Measurements from ENCODE around the gene DOK3.
A peak's percentile ranks its signal among the peaks of the same experiment; 100 is the strongest.

The DOK3 gene

DNA sequence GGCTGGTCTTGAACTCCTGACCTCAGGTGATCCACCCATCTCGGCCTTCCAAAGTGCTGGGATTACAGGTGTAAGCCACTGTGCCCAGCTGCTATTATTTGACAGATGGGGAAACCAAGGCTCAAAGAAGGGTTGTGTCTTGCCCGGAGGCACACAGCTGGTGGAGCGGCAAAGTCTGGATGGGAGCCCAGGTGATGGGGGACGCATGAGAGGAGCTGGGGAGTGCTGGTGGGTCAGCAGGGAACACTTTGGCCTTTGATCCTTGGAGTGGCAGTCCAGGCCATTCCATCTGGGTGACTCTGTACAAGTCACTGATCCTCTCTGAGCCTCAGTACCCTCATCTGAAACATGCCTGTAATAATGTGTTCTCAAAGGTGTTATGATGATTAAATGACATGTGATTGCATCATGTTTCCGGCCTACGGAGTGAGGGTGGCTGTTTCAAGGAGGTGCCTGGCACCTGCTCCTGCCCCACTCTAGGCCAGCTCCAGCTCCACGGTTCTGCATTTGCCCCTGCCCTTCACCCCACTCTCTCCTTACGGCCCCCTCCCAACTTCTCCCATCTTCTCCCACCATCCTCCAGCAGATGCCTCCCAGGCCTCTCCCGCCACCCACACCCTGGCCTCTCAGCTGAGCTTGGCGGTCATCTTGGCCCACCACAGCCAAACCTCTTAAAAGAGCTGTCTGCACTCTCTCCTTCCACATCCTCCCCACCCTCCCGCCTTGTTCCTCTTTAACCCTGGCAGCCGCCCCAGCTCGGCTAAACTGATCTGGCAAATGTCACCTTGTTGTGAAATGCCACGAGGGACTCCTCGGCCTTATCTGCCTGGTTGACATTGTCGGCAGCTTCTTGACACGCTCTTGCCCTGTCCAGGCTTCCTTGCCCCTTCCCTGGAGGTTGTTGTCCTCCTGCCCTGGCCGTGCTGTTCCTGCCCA, 30.6 kb downstream of the DOK3 start:
- DNase-seq = peak; percentile 36

DNA sequence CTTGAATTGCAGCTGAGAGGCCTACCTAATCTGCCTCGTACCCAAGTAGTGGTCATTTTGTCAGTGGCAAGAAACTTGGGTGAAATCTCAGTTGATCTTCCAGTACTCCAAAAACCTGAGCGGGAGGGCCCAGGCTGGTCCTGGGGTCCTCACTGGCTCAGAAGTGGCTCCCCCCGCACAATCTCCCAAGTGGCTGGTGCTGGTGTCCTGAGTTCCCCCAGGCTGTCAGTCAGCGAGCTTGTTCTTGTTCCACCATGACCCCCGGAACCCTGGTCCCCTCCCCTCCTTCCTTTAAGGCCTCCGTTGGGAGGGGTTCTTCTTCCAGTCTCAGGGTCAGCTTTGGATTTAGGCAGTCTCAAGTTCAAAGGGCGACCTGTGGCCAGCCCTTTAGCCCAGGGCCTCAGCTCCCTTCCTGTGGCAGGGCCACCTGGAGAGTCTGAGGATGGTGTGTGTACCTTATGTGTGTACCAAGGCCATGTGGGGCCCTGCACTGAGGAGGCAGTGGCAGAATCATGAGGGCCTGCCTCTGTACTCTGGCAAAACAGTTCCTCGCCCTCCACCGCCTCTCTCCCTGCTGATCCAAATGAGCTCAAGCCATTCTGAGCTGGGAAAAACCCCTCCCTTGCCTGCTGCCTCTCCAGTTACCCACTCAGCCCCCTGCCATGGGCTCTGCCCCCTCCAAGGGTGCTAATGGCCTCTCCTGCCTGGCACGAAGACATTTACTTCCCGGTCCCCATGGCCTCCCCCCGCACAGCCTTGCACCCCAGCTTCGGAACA, 31.7 kb downstream of the DOK3 start:
- no peak for DNase-seq

DNA sequence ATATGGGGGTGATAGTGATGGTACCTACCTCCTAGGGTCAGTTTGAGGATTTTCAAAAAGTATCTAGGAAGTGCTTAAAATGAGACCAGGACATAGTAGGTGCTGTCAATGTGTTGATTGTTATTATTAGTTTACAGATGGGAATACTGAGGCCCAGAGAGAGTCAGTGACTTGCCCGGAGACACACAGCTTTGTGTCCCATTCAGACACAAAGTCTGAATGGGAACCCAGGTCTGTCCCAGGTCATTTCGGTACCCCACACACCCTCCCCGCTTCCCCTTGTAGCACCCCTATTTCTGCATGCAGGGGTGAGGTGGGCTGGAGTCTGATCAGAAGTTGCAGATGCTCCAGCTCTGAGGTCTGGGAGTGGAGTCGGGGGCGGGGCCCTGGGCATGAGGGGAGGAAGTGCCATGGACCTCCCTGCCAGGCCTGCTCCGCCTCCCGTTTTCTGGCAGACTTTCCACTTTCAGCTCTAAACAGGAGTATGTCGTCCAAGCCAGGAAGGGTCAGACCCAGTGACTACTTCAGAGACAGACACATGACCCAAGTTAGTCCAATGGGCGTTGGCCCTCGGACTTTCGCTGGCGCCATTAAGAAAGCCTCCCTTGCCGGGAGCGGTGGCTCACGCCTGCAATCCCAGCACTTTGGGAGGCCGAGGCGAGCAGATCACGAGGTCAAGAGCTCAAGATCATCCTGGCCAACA, 32.9 kb downstream of the DOK3 start:
- DNase-seq = no peak

DNA sequence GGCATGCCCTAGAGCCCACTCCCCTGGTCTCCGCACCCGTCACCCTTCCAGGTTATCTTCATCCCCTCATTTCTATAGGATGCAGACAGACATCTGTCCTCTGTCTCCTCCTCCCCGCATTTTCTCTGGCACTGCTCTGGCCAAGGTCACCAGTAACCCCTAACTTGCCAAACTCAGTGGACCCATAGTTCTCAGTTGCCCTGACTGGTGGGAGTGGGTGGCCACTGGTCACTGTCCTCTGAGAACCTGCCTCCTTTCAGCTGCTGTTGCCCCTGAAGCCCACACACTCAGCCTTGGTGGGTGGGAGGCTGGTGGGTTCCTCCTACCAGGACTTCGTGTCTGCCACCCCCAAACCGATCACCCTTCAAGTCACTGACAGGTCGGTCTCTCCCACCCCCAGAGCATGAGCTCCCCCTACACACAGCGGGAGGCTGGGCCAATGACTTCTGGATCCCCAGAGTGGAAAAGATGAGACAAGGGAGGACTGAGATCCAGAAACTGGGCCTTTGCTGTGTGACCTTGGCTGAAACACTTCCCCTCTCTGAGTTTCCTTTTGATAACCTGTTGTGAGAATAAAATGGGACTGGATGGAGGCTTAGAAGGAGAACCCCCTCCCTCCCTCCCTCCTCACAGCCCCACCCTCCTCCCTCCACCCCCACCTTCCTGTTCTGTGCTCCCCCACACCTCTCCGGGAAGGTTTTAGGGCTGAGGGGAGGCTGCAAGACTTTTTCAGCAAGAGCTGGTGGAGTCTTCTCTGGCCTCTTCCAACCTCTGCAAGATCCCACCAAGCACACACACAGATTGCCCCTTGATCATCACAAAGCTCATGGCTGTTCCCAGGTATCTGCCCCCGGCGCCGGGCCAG, 33.8 kb downstream of the DOK3 start:
- DNase-seq = no peak

DNA sequence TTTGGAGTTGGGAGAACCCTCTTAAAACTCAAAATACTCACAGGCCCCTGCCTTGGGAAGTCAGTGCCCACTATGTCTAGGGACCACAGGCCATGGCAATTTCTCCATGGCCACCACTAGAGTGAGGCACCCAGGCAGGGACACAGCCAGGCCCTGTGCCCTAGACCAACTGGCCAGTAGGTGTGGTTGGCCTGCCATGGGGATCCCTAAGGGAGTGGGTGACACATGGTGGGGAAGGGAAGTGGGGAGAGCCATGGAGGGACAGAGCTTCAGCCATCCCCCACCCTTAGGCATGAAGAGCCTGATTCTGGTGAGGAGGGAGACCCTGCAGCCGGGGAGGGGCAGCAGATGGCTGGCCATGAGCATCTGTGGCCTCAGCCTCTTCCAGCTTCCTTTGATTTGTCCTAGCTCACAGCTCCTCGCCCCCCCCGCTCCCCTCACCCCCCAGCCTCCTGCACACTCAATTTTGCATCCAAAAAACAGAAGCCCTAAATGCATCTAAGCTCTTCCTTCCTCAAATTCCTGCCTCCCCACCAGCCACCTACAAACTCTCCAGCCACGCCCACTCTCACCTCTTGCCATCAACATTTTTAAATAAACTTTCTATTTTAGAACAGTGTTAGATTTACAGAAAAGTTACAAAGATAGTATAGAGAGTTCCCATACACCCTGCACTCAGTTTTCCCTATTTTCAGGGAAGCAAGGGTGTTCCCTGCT, 34.6 kb downstream of the DOK3 start:
- DNase-seq = no peak

DNA sequence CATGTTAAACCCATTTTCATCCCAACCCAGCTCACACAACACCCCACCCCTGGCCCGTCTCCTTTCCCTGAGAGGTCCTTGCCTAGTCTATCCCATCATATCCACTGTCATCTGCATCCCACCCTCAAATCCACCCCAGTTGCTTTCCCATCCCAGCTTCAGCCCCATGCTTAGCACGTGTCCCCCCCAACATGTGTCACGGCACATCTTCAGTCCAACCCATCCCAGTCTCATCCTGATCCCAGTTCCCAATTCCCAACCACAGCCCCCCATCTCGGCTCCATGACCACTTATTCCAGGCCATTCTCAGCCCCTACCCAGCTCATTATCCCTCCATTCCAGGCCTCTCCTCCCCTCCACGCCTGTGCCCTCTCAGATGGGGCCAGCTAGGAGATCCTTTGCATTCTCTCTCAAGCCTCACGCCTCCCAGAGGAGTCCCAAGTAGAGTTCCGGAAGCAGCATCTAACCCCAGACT, 35.6 kb downstream of the DOK3 start:
- DNase-seq = no peak

DNA sequence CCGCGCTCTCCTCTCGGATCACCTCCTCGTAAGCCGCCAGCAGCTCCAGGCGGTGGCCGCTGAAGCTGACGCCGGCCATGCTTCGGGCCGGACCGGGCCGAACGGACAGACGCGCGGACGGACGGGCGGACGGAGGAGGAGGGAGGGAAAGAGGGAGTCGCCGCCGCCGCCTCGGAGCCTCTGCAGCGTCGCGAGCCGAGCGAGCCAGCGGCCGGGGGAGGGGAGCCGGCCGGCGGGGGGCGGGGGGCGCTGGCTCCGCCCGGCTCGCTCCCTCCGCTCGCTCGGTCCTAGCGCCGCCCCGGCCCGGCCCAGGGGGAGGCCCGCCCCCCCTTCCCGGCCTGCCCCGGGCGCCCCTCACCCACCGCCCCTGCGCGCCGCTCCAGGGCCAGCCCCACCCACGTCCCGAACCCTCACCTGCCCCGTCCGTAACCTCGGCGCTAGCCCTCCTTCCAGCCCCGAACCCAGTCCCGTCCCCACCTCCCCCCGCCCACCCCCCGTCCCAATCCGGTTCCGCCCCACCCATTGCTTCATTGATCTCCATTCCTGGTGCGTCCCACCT, 36.1 kb downstream of the DOK3 start, which contains the start of gene DBN1:
TSS of gene DBN1 (minus strand) at position 192 of the 559 bp plus-strand sequence. CDS start at position 79, 113 bp downstream.
- DNase-seq = peak; percentile 7

DNA sequence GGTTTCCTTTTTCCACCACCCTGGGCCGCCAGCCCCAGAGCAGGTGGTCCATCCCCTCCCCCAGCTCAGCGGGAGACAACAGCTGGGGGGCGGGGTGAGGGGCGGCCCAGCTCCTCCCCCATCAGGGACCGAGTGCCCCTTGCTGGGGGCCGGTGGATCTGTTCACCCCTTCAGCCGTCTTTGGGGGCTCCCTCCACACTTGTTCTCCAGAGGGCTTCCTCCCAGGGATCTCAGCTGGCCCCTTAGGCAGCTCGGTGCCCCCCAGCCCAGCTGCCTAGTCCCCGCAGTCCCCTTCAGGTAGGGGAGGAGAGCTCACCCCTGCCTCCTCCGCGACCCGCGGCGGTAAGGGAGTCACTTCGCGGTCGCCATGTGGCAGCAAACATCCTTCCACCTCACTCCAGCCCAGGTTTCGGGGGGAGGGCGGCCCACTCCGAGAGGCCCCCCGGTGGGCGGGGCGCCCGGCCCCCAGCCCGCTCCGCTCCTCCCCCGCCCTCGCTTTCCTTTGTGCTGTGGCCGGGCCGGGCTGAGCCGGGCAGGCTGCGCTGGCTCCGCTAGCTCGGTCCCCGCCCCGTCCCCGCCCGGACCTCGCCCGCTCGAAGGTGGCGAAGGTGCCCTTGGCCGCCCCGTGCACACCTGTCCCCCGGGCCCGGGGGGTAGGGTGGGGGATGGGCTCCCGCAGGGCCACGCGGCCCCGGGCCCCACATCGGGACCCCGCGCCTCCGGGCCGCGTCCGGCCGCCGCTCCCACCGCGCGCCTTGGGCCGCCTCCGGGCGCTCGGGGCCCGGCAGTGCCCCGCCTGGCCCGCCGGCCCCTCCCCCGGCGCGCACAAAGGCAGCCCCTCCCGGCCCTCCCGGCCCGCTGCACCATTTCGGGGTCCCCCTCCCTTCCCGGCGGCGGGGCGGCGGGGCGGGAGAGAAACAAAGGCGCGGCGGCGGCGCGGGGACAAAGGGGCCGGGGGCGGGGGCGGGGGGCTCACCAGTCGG, 36.9 kb downstream of the DOK3 start:
- peak; percentile 11 for DNase-seq

DNA sequence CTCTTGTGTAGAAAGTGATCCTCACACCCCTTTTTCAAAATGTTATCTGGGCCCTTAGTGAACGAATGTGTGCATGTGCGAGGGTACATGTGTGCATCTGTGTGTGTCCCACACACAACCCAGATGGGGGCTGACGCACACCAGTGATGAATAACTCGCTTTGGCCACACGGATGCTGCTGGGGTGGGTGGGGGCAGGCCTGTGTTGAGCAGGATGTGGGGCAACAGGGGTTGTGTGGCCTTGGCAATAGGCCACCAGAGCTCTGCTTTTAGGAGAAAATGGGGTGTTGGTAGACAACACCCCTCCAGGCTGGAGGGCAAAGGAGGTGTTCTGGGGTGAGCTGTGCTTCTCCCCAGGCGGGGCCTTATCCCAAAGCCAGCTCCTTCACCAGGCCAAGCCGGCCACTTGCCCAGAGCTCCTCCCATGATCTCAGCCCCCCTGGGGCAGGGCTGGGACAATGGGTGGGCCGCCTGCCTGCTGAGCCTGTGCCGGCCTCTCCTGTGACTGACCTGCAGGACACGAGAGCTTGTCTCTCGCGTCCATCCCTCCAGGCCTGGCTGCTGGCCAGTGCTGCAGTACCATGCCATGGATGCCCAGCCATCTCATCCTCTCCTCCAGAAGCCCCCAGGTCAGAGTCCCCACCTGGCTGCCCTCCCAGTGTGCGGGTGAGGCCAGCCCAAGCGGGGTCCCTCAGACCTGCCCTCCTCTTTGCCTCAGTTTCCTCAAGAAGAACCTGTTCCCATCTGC, 37.8 kb downstream of the DOK3 start:
- DNase-seq = no peak

DNA sequence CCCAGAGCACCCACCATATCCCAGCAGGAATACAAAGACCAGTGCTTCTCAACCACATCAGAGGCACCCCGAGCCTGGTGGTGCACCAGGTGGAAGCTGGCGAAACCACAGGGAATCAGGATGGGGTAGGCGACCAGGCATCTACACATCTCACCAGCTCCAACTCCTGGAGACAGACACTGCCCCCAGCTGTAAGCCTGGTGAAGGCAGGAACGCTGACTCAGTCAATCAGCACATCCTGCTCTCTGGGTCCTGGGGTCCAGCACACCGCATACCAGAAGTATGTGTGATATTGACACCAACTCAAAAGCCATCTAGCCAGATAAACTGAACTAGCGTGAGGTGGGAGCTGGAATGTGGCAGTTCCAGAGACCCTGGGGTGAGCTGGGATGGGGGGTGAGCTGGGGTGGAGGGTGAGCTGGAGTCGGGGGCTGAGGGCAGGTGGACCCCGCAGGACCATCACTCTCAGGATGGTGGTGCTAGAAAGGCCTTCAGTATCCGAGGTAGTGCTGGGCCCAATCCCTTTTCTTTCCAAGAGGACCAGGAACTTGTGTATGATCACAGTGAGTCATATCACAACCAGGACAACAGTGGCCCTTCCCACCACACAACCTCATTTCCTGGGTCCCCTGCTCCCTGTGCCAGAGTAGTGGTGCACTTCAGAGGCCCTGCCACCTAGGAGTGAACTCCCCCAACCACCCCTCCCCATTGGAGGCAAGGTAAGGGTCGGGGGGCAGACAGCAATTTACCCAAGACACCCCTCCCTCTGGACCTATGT, 38.7 kb downstream of the DOK3 start:
- DNase-seq = no peak

DNA sequence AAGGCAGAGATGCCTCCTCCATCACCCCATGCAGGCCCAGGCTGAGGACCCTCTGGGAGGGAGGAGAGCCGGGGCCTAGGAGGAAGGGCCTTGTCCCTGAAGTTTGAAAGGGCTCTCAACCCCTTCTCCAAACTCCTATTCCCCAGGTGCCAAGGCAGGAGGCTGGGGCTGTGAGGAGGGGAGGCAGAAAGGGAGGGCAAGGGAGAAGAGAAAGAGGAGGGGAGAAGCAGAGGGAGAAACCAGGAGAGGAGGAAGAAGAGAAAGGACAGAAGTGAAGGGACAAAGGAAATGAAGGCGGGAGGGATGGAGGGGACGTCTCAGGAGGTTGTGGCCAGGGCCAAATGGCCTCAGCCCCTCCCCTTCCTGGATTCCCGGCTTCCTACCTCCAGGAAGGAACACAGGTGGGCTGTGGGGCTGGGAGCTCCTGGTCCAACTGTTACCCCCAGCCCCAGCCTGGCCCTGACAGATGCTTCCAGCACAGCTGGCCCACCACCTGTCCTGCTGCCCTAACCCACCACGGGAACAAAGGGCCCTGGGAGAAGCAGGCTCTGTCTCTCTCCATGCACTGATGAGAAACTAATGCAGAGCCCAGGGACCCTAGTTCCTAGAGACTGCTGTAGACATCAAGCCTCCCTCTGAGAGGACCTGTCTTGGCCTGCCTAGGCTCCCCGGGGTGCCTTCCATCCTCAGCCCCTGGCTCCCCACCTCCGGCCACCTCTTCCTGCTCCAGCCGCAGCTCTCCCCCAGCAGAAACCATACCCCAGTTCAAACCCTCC, 39.7 kb downstream of the DOK3 start:
- no peak for DNase-seq

DNA sequence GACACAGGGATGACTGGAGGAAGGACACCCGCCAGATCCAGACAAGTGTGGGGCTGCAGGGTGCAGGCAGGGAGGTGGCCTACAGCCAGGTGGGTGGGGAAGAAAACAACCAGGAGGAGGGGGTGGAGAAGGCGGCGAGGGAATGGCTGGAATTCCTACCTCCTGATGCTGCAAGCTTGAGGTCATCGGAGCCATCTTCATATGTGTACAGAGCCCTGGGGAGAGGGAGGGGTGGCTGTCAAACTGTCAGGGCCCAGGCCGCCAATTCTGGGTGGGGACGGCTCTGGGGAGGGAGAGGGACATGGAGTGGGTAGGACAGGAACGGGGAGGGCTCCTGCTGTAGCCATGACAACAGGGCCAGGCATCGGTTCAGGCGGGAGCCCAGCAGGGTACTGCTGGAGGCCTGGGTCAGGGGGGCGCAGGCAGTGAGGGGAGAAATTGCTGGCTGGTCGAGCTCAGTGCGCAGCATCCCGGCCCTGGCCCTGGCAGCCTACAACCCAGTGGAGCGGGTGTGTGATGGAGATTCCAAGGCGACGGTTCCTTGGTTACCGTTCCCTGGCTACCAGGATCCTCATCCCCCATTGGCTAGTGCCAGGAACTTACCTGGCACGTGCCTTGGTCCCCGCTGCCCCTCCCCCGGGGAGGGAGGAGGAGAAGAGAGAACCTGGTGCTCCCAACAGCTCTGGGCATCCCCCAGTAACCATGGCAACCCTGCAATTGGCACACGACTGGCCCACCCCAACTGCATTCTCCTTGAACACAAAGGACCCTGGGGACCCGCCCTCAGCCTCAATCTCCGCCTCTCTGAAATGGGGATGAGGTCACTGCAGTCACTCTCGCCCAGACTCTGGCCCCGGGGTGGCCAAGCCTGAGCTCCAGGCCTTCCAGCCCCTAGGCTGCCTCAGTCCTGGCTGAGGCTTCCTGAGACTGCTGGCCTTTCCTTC, 40.7 kb downstream of the DOK3 start:
- DNase-seq = no peak

DNA sequence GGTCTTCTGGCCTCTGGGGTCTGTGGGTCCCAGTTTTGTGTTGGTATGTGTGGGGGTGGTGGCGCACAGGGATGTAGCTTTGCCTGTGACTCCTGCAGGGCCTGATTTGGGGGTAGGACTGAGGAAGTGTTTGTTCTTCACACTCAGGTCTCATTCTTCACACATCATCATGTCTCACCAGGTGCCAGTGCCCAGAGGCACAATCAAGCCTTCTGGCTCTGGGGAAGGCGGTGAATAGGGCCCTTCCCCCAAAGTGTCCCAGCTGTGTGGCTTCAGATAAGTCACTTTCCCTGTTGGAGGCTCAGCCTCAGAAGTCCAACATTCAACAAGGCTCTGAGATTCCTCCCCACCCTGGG, 41.3 kb downstream of the DOK3 start:
- no peak for DNase-seq

DNA sequence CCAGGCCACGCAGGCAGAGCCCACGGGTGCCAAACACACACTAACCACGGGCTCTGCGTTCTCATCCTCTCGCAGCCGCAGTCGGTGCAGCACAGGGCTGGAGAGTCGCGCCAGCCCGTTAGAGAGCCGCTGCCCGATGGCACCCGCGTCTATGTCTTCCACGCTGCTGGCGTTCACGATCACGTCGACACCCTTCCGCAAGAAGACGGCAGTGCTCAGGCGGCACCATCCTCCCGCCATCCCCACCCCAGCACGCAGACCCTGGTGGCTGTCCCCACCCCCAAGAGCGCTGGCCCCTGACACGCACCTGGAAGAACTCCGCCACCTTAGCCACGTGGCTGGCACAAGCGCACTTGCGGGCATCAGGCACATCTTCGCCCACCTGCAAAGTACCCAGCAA, 42.2 kb downstream of the DOK3 start:
- DNase-seq = no peak

DNA sequence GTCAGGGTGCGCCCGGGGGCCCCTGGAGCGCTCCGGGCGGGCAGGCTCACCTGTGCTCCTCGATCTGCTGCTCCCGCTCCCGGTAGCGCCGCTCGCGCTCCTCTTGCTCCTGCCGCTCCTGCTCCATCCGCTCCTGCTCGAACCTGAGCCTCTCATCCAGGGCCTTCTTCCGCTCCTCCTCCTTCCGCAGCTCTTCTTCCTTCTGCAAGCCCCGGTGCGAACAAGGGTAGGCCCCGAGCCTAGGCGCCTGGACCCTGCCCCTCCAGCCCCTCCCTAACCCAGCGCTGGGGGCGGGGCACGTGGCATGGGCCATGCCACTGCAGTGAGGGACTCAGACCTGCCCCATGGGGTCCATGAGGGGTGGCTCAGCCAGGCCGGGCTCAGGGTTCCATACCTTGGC, 42.8 kb downstream of the DOK3 start:
- DNase-seq = no peak

DNA sequence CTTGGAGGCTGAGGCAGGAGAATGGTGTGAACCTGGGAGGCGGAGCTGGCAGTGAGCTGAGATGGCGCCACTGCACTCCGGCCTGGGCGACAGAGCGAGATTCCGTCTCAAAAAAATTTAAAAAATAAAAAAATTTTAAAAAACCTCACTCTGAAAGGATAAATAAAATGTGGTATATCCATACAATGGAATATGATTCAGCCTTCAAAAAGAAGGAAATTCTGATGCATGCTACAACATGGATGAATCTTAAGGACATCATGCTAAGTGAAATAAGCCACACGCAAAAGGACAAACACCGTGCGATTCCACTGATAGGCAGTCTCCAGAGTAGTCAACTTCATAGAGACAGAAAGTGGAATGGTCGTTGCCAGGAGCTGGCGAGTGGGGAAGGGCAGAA, 44.6 kb downstream of the DOK3 start:
- DNase-seq = no peak
